OCI-LY3 (cell line): ENCODE data around the gene TAF1C.

ENCODE experiments used
- H2AFZ ChIP-seq: fragments of 200-600, 300-600 bp; shearing (Covaris generic); 2 replicates; pipeline ENCODE4 v1.6.0; 2014; ENCODE audit warnings: antibody characterized with exemption, low read depth, low read length
- H3K27ac ChIP-seq: fragments of 200-600, 300-600 bp; sonication (generic); 2 replicates; pipeline ENCODE4 v1.5.1; 2014; ENCODE audit warnings: mild to moderate bottlenecking, low read length, moderate library complexity, mixed read lengths
- H3K27me3 ChIP-seq: fragments of 200-600, 300-600 bp; sonication (generic); 2 replicates; pipeline ENCODE4 v1.6.1; 2014; ENCODE audit warnings: low read depth, low read length, mixed read lengths
- H3K36me3 ChIP-seq: fragments of 200-600, 300-600 bp; sonication (generic); replicated peaks from 2 replicates; pipeline ENCODE3; 2014; ENCODE audit warnings: low read depth, low read length, mixed read lengths
- H3K4me1 ChIP-seq: fragments of 300-600, 200-600 bp; sonication (generic); 2 replicates; pipeline ENCODE4 v1.6.1; 2014; ENCODE audit warnings: low read length, mixed read lengths
- H3K4me2 ChIP-seq: fragments of 200-600, 300-600 bp; sonication (generic); 2 replicates; pipeline ENCODE4 v1.6.1; 2014; ENCODE audit warnings: low read length, mixed read lengths
- H3K4me3 ChIP-seq: fragments of 300-600, 200-600 bp; sonication (generic); 2 replicates; pipeline ENCODE4 v1.5.1; 2014; ENCODE audit warnings: antibody characterized with exemption, mild to moderate bottlenecking, low read length, moderate library complexity
- H3K79me2 ChIP-seq: fragments of 300-600, 200-600 bp; shearing (Covaris generic); 2 replicates; pipeline ENCODE4 v1.6.1; 2014; ENCODE audit warnings: mild to moderate bottlenecking, low read length, mixed read lengths
- H3K9ac ChIP-seq: fragments of 300-600, 200-600 bp; shearing (Covaris generic); 2 replicates; pipeline ENCODE4 v1.6.0; 2014; ENCODE audit warnings: mild to moderate bottlenecking, low read length, moderate library complexity
- H3K9me3 ChIP-seq: fragments of 200-600, 300-600 bp; shearing (Covaris generic); 2 replicates; pipeline ENCODE4 v1.6.1; 2014; ENCODE audit warnings: low read length, mixed read lengths; ENCODE audit not compliant: insufficient read depth
- H4K20me1 ChIP-seq: fragments of 200-600, 300-600 bp; sonication (generic); 2 replicates; pipeline ENCODE4 v1.6.1; 2016; ENCODE audit warnings: low read length, mixed read lengths; ENCODE audit not compliant: insufficient read depth
- CTCF ChIP-seq: fragments of 200-600, 300-600 bp; sonication (generic); IDR thresholded peaks from 2 replicates; pipeline ENCODE4 v1.5.1; 2014; ENCODE audit warnings: antibody characterized with exemption, low read length, low read depth
- EZH2phosphoT487 ChIP-seq: fragments of 200-600 bp; shearing (Covaris generic); IDR thresholded peaks from 2 replicates; pipeline ENCODE4 v1.6.1; 2018; ENCODE audit warnings: antibody characterized with exemption, mixed run types, low read depth

Gene TAF1C

GRCh38 chr16:84143784-84144199 lies 43.1 kb downstream of the TAF1C start:
- peak overlapping the region; percentile 92 for H3K4me2 ChIP-seq
- no peak overlapping the region for H2AFZ ChIP-seq
- no peaks in the 10 kb centered on the region for H3K9me3 ChIP-seq
- H4K20me1 ChIP-seq, result no peaks in the 10 kb centered on the region; the same call in 1 of the 2 replicates
- peaks cover 4% of the 10 kb centered on the region; the same call in 1 of the 2 replicates for H3K4me1 ChIP-seq
- TF ChIP-seq EZH2phosphoT487, result no peak
- no peak for TF ChIP-seq CTCF
- no peak overlapping the region for H3K27ac ChIP-seq
- peaks cover 7% of the 10 kb centered on the region for H3K27me3 ChIP-seq
- no peaks in the 10 kb centered on the region for H3K36me3 ChIP-seq
- peaks cover 4% of the 10 kb centered on the region; the same call in 1 of the 2 replicates for H3K79me2 ChIP-seq
- H3K4me3 ChIP-seq, result peak overlapping the region; percentile 97
- H3K9ac ChIP-seq, result peak overlapping the region; percentile 79; the same call in 1 of the 2 replicates

GRCh38 chr16:84143081-84143480 lies 43.8 kb downstream of the TAF1C start:
- Histone ChIP-seq H3K4me3 (no peak overlapping the region), H3K9ac (no peak overlapping the region), H3K4me1 (peaks cover 4% of the 10 kb centered on the region; the same call in 1 of the 2 replicates), H3K4me2 (no peak overlapping the region), H3K36me3 (no peaks in the 10 kb centered on the region), H3K79me2 (peaks cover 4% of the 10 kb centered on the region; the same call in 1 of the 2 replicates), H4K20me1 (no peaks in the 10 kb centered on the region; the same call in 1 of the 2 replicates), H2AFZ (no peak overlapping the region), H3K27ac (no peak overlapping the region), H3K27me3 (peaks cover 7% of the 10 kb centered on the region), H3K9me3 (no peaks in the 10 kb centered on the region)
- TF ChIP-seq CTCF (no peak), EZH2phosphoT487 (no peak)

GRCh38 chr16:84141143-84141670 lies 45.6 kb downstream of the TAF1C start:
- H3K4me1 ChIP-seq, result peaks cover 7% of the 10 kb centered on the region
- no peak overlapping the region for H3K27ac ChIP-seq
- no peak overlapping the region for H3K4me3 ChIP-seq
- no peaks in the 10 kb centered on the region for H3K9me3 ChIP-seq
- peaks cover 4% of the 10 kb centered on the region; the same call in 1 of the 2 replicates for H3K79me2 ChIP-seq
- no peak overlapping the region for H3K4me2 ChIP-seq
- H3K9ac ChIP-seq, result no peak overlapping the region
- TF ChIP-seq CTCF (peak; percentile 24; the same call in 1 of the 2 replicates), EZH2phosphoT487 (no peak)
- H3K27me3 ChIP-seq, result 0 out of 2 replicates have a peak, but pooled peaks cover under 1% of the 10 kb centered on the region
- H3K36me3 ChIP-seq, result no peaks in the 10 kb centered on the region
- peaks cover 3% of the 10 kb centered on the region; the same call in 1 of the 2 replicates for H4K20me1 ChIP-seq
- H2AFZ ChIP-seq, result no peak overlapping the region

GRCh38 chr16:84139628-84140258 lies 47.1 kb downstream of the TAF1C start:
- no peaks in the 10 kb centered on the region for H3K27me3 ChIP-seq
- H3K36me3 ChIP-seq, result no peaks in the 10 kb centered on the region
- H3K27ac ChIP-seq, result no peak overlapping the region
- H3K79me2 ChIP-seq, result peaks cover 4% of the 10 kb centered on the region; the same call in 1 of the 2 replicates
- no peak overlapping the region for H2AFZ ChIP-seq
- peaks cover 11% of the 10 kb centered on the region for H3K4me1 ChIP-seq
- peaks cover 4% of the 10 kb centered on the region; the same call in 1 of the 2 replicates for H4K20me1 ChIP-seq
- H3K9ac ChIP-seq, result no peak overlapping the region
- TF ChIP-seq EZH2phosphoT487, result no peak
- TF ChIP-seq CTCF, result no peak
- H3K9me3 ChIP-seq, result no peaks in the 10 kb centered on the region
- no peak overlapping the region for H3K4me3 ChIP-seq
- H3K4me2 ChIP-seq, result no peak overlapping the region
